GM18867 (cell line): ENCODE measurements around the gene LEMD1.

Source experiments
- ATAC-seq: cut with Tn5 transposase; IDR thresholded peaks from one replicate; pipeline ENCODE4 v1.9.1; 2021; ENCODE audit warnings: mild to moderate bottlenecking, moderate library complexity; ENCODE audit not compliant: unreplicated experiment

The LEMD1 gene

DNA sequence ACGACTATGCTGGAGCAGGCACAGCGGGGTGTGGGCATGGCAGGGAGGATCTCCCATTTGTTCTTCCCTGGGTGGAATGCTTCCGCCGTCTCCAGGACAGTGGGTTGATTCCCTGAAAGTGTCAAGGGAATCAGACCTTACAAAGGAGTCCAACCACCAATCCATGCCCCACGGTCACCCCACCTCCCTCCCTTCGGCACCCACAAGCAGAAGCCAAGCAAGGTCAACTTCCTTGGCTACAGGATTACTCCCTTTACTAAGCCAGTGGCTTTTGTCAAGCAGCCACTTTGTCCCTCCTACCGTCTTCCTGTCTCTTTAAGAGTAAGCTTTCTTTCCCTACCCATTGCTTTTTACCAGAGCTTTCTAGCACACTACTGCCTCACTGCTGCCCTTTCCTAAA lies 84.4 kb downstream of the LEMD1 start:
- ATAC-seq, result no peak

DNA sequence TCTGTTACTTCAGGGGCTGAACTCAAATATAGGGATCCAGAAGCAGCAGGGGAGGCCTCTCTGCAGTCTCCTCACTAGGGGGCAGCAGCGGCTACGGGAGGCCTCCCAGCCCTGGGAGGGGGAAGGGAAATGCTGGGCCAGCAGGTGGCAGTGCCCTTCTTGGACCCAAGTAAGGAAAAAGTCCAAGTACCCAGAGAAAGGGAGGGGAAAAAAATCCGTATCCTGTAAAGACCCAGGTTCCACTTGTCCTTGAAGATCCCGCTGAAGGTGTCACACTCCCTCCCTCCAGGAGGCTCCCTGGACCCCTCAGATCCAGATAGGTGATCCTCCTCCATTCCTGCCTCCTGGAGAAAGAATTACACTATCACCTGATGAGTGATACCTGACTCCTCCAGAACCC lies 86.2 kb downstream of the LEMD1 start:
- peak; percentile 52 for ATAC-seq

DNA sequence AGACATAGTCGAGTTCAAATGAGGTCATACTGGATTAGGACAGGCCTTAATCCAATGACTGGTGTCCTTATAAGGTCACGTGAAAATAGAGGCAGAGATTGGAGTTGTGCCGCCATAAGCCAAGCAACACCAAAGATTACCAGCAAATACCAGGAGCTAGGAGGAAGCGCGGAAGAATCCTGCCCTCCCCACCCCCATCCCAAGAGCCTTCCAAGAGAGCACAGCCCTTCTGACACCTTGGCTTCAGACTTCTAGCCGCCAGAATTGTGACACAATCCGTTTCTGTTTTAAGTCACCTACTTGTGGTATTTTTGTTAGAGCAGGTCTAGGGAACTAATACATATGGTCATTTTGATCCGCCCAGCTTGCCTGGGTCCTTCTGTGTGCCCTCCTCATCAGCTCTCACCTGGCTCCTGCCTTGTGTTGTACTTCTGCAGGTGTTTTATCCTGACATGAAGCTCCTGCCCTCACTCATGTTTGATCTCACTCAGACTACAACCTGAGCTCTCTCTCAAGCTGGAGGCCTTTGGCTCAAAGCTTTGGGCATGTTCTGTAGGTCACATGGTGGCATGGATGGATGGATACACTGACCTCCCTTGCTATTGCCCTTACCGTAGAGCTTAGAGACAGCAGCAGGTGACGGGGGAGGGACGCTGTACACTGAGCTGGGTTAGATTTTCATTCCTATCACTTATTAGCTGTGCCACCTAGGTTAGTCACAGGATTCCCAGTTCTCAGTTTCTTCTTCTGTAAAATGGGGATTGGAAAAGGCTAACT lies 89.7 kb downstream of the LEMD1 start:
- ATAC-seq, result no peak
